ENCODE data around the gene APLP2.

APLP2 gene

GRCh38 chr11:130031056-130031455 is 38.6 kb upstream of the APLP2 start:
- 100% methylated on average over 1 of the region's 1 CpG for WGBS
- no peak overlapping the region for H3K4me2 ChIP-seq (ENCODE audit: low read length, poor library complexity, severe bottlenecking)
- no peak for DNase-seq
- H4K91ac ChIP-seq (ENCODE audit: low read length): no peak overlapping the region
- H2AK5ac ChIP-seq (ENCODE audit: low read length, severe bottlenecking): no peak overlapping the region
- H2BK5ac ChIP-seq (ENCODE audit: low read depth, low read length, poor library complexity, severe bottlenecking): no peak overlapping the region
- peaks cover 0 to 3% of the 10 kb centered on the region in 2 experiments for H3K36me3 ChIP-seq (ENCODE audit: control insufficient read depth in 1 of 2, insufficient read depth in 2 of 2, low read depth in 1 of 2, low read length in 2 of 2)
- H2BK15ac ChIP-seq (ENCODE audit: low read depth, poor library complexity, severe bottlenecking): no peak overlapping the region
- no peak overlapping the region for H2AFZ ChIP-seq (ENCODE audit: low read depth, low read length)
- no peak overlapping the region for H2BK12ac ChIP-seq (ENCODE audit: low read length in 2 of 2)
- H3K4ac ChIP-seq (ENCODE audit: low read depth in 1 of 2, low read length in 2 of 2): no peak overlapping the region
- H3K4me3 ChIP-seq (ENCODE audit: insufficient read depth in 1 of 2, low read depth in 1 of 2, low read length in 2 of 2): no peak overlapping the region
- peaks cover 3% of the 10 kb centered on the region for H3K4me1 ChIP-seq (ENCODE audit: control insufficient read depth, insufficient read depth, low read depth, low read length)
- no peak overlapping the region for H3K14ac ChIP-seq (ENCODE audit: low read length in 2 of 2)
- H4K8ac ChIP-seq (ENCODE audit: low read length): no peak overlapping the region
- H3K18ac ChIP-seq (ENCODE audit: low read depth in 1 of 2, low read length in 2 of 2): no peak overlapping the region
- H3K9ac ChIP-seq (ENCODE audit: low read length): no peak overlapping the region
- H3K23ac ChIP-seq (ENCODE audit: low read length in 2 of 2): no peak overlapping the region
- no peaks in the 10 kb centered on the region for H3K79me1 ChIP-seq (replicated peaks; ENCODE audit: low read length, poor library complexity, severe bottlenecking)
- H3K9me3 ChIP-seq (ENCODE audit: control insufficient read depth, low read length): no peaks in the 10 kb centered on the region
- no peak overlapping the region for H3K27ac ChIP-seq (ENCODE audit: low read length, poor library complexity, severe bottlenecking)
- H2BK120ac ChIP-seq (ENCODE audit: low read depth, low read length): no peak overlapping the region
- H3K27me3 ChIP-seq (ENCODE audit: control insufficient read depth in 1 of 2, insufficient read depth in 1 of 2, low read length in 2 of 2): no peaks in the 10 kb centered on the region

GRCh38 chr11:130031945-130032344 is 37.7 kb upstream of the APLP2 start:
- Histone ChIP-seq H3K79me1 (replicated peaks; ENCODE audit: low read length, poor library complexity, severe bottlenecking) (no peaks in the 10 kb centered on the region), H3K9me3 (ENCODE audit: control insufficient read depth, low read length) (no peaks in the 10 kb centered on the region), H2BK15ac (ENCODE audit: low read depth, poor library complexity, severe bottlenecking) (no peak overlapping the region), H3K4me1 (ENCODE audit: control insufficient read depth, insufficient read depth, low read depth, low read length) (peaks cover 3% of the 10 kb centered on the region), H4K8ac (ENCODE audit: low read length) (no peak overlapping the region), H3K4me2 (ENCODE audit: low read length, poor library complexity, severe bottlenecking) (no peak overlapping the region), H3K9ac (ENCODE audit: low read length) (no peak overlapping the region), H2BK5ac (ENCODE audit: low read depth, low read length, poor library complexity, severe bottlenecking) (no peak overlapping the region), H2AFZ (ENCODE audit: low read depth, low read length) (no peak overlapping the region), H2BK12ac (ENCODE audit: low read length in 2 of 2) (no peak overlapping the region), H3K18ac (ENCODE audit: low read depth in 1 of 2, low read length in 2 of 2) (no peak overlapping the region), H3K27ac (ENCODE audit: low read length, poor library complexity, severe bottlenecking) (no peak overlapping the region), H3K36me3 (ENCODE audit: control insufficient read depth in 1 of 2, insufficient read depth in 2 of 2, low read depth in 1 of 2, low read length in 2 of 2) (peaks cover 0 to 3% of the 10 kb centered on the region in 2 experiments), H3K4ac (ENCODE audit: low read depth in 1 of 2, low read length in 2 of 2) (no peak overlapping the region), H3K4me3 (ENCODE audit: insufficient read depth in 1 of 2, low read depth in 1 of 2, low read length in 2 of 2) (no peak overlapping the region), H3K14ac (ENCODE audit: low read length in 2 of 2) (no peak overlapping the region), H2BK120ac (ENCODE audit: low read depth, low read length) (no peak overlapping the region), H3K23ac (ENCODE audit: low read length in 2 of 2) (no peak overlapping the region), H3K27me3 (ENCODE audit: control insufficient read depth in 1 of 2, insufficient read depth in 1 of 2, low read length in 2 of 2) (no peaks in the 10 kb centered on the region), H4K91ac (ENCODE audit: low read length) (no peak overlapping the region), H2AK5ac (ENCODE audit: low read length, severe bottlenecking) (no peak overlapping the region)
- no peak for DNase-seq
- WGBS: 100% methylated on average over 2 of the region's 2 CpGs

GRCh38 chr11:130032931-130033330 is 36.8 kb upstream of the APLP2 start:
- Histone ChIP-seq H3K4me3 (ENCODE audit: insufficient read depth in 1 of 2, low read depth in 1 of 2, low read length in 2 of 2) (no peak overlapping the region), H2AFZ (ENCODE audit: low read depth, low read length) (no peak overlapping the region), H2BK12ac (ENCODE audit: low read length in 2 of 2) (no peak overlapping the region), H3K14ac (ENCODE audit: low read length in 2 of 2) (no peak overlapping the region), H3K9ac (ENCODE audit: low read length) (no peak overlapping the region), H3K23ac (ENCODE audit: low read length in 2 of 2) (no peak overlapping the region), H2BK120ac (ENCODE audit: low read depth, low read length) (no peak overlapping the region), H3K79me1 (replicated peaks; ENCODE audit: low read length, poor library complexity, severe bottlenecking) (no peaks in the 10 kb centered on the region), H3K4me2 (ENCODE audit: low read length, poor library complexity, severe bottlenecking) (no peak overlapping the region), H3K27me3 (ENCODE audit: control insufficient read depth in 1 of 2, insufficient read depth in 1 of 2, low read length in 2 of 2) (no peaks in the 10 kb centered on the region), H3K9me3 (ENCODE audit: control insufficient read depth, low read length) (no peaks in the 10 kb centered on the region), H4K8ac (ENCODE audit: low read length) (no peak overlapping the region), H2AK5ac (ENCODE audit: low read length, severe bottlenecking) (no peak overlapping the region), H2BK15ac (ENCODE audit: low read depth, poor library complexity, severe bottlenecking) (no peak overlapping the region), H4K91ac (ENCODE audit: low read length) (peak overlapping the region; percentile 50), H3K36me3 (ENCODE audit: control insufficient read depth in 1 of 2, insufficient read depth in 2 of 2, low read depth in 1 of 2, low read length in 2 of 2) (peaks cover 0 to 3% of the 10 kb centered on the region in 2 experiments), H3K4ac (ENCODE audit: low read depth in 1 of 2, low read length in 2 of 2) (no peak overlapping the region), H3K4me1 (ENCODE audit: control insufficient read depth, insufficient read depth, low read depth, low read length) (peaks cover 10% of the 10 kb centered on the region), H3K27ac (ENCODE audit: low read length, poor library complexity, severe bottlenecking) (no peak overlapping the region), H2BK5ac (ENCODE audit: low read depth, low read length, poor library complexity, severe bottlenecking) (no peak overlapping the region), H3K18ac (ENCODE audit: low read depth in 1 of 2, low read length in 2 of 2) (no peak overlapping the region)
- DNase-seq: no peak
- WGBS: 95% methylated on average over 34 of the region's 44 CpGs

- H3K9me3 ChIP-seq (ENCODE audit: control insufficient read depth, low read length): no peaks in the 10 kb centered on the region
- no peaks in the 10 kb centered on the region for H3K27me3 ChIP-seq (ENCODE audit: control insufficient read depth in 1 of 2, insufficient read depth in 1 of 2, low read length in 2 of 2)
- no peak overlapping the region for H3K4ac ChIP-seq (ENCODE audit: low read depth in 1 of 2, low read length in 2 of 2)
- H3K14ac ChIP-seq (ENCODE audit: low read length in 2 of 2): no peak overlapping the region
- H3K27ac ChIP-seq (ENCODE audit: low read length, poor library complexity, severe bottlenecking): no peak overlapping the region
- no peak overlapping the region for H3K23ac ChIP-seq (ENCODE audit: low read length in 2 of 2)
- no peak for DNase-seq
- H2BK120ac ChIP-seq (ENCODE audit: low read depth, low read length): no peak overlapping the region
- H3K4me1 ChIP-seq (ENCODE audit: control insufficient read depth, insufficient read depth, low read depth, low read length): peaks cover 12% of the 10 kb centered on the region
- no peak overlapping the region for H2BK12ac ChIP-seq (ENCODE audit: low read length in 2 of 2)
- no peak overlapping the region for H2BK15ac ChIP-seq (ENCODE audit: low read depth, poor library complexity, severe bottlenecking)
- H3K79me1 ChIP-seq (replicated peaks; ENCODE audit: low read length, poor library complexity, severe bottlenecking): no peaks in the 10 kb centered on the region
- H4K8ac ChIP-seq (ENCODE audit: low read length): no peak overlapping the region
- H3K18ac ChIP-seq (ENCODE audit: low read depth in 1 of 2, low read length in 2 of 2): no peak overlapping the region
- H2AK5ac ChIP-seq (ENCODE audit: low read length, severe bottlenecking): no peak overlapping the region
- H3K9ac ChIP-seq (ENCODE audit: low read length): no peak overlapping the region
- no peak overlapping the region for H2AFZ ChIP-seq (ENCODE audit: low read depth, low read length)
- no peak overlapping the region for H4K91ac ChIP-seq (ENCODE audit: low read length)
- no peak overlapping the region for H2BK5ac ChIP-seq (ENCODE audit: low read depth, low read length, poor library complexity, severe bottlenecking)
- H3K4me2 ChIP-seq (ENCODE audit: low read length, poor library complexity, severe bottlenecking): no peak overlapping the region
- no peak overlapping the region for H3K4me3 ChIP-seq (ENCODE audit: insufficient read depth in 1 of 2, low read depth in 1 of 2, low read length in 2 of 2)
- peaks cover 0 to 3% of the 10 kb centered on the region in 2 experiments for H3K36me3 ChIP-seq (ENCODE audit: control insufficient read depth in 1 of 2, insufficient read depth in 2 of 2, low read depth in 1 of 2, low read length in 2 of 2)
These were observed 35.5 kb upstream of the APLP2 start for GRCh38 chr11:130034236-130034635.
